GM12892 (cell line): ENCODE results near the gene WDFY2.

Source experiments
- POLR2A ChIP-seq: IDR thresholded peaks from 2 replicates; pipeline ENCODE4 v1.6.1; 2011; ENCODE audit warnings: low read depth, low read length, control low read depth
- POLR2AphosphoS5 ChIP-seq: IDR thresholded peaks from 2 replicates; pipeline ENCODE4 v1.6.1; 2011; ENCODE audit warnings: low read depth, low read length, control low read depth
- TAF1 ChIP-seq: IDR thresholded peaks from 2 replicates; pipeline ENCODE4 v1.6.1; 2011; ENCODE audit warnings: low read depth, mild to moderate bottlenecking, control low read depth, low read length, borderline replicate concordance

DNA sequence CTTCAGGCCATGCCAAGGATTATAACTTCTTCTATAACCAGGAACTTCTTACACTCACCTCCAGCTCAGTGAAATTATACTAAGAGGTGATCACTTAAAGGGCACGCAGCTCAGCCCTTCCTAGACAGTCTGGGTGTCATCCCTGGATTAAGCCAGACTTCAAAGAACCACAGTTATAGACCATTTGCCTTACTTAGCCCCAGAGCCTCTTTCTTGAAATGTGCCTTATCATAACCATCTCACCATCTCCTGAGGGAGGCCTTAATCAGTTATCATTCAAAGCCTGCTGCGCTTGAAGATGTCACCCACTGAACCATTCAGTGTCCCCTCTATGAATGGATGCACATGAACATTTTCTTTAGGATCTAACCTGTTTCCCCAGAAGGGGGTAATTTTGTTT, 229.8 kb downstream of the WDFY2 start:
- TF ChIP-seq POLR2A (no peak), TAF1 (no peak), POLR2AphosphoS5 (no peak)
